BLaER1 (cell line): ENCODE data around the gene IMP4.

ENCODE experiments used
- H3K27ac ChIP-seq: shearing (Covaris generic); formaldehyde crosslinking; 2 replicates; pipeline ENCODE4 v1.8.1; 2022
- H3K27me3 ChIP-seq: shearing (Covaris generic); formaldehyde crosslinking; 2 replicates; pipeline ENCODE4 v1.8.1; 2022
- H3K36me3 ChIP-seq: shearing (Covaris generic); formaldehyde crosslinking; 2 replicates; pipeline ENCODE4 v1.8.1; 2022
- H3K4me1 ChIP-seq: shearing (Covaris generic); formaldehyde crosslinking; 2 replicates; pipeline ENCODE4 v1.8.1; 2022
- H3K4me2 ChIP-seq: shearing (Covaris generic); formaldehyde crosslinking; 2 replicates; pipeline ENCODE4 v1.8.1; 2022
- H3K4me3 ChIP-seq: shearing (Covaris generic); formaldehyde crosslinking; 2 replicates; pipeline ENCODE4 v1.8.1; 2022
- H3K9ac ChIP-seq: shearing (Covaris generic); formaldehyde crosslinking; 2 replicates; pipeline ENCODE4 v1.8.1; 2022
- H3K9me3 ChIP-seq: shearing (Covaris generic); formaldehyde crosslinking; 2 replicates; pipeline ENCODE4 v1.8.1; 2022
- H4K20me1 ChIP-seq: shearing (Covaris generic); formaldehyde crosslinking; 2 replicates; pipeline ENCODE4 v1.8.1; 2022
- Cebpa-rat ChIP-seq: shearing (Covaris generic); IDR thresholded peaks from 2 replicates; pipeline ENCODE4 v1.8.1; 2022

IMP4 gene

GRCh38 chr2:130342533-130343275 is at the start of gene IMP4:
Gene IMP4, plus strand, starts transcription at chr2:130342897. Its CDS starts 36 bp downstream, at chr2:130342933.
- peaks cover 67% of the 10 kb centered on the region for H3K36me3 ChIP-seq

GRCh38 chr2:130300258-130300969 is 42.3 kb upstream of the IMP4 start:
- no peak for TF ChIP-seq Cebpa-rat
- Histone ChIP-seq H4K20me1 (no peaks in the 10 kb centered on the region), H3K4me3 (no peak overlapping the region), H3K36me3 (no peaks in the 10 kb centered on the region), H3K27ac (no peak overlapping the region), H3K9me3 (no peaks in the 10 kb centered on the region), H3K4me1 (peaks cover 7% of the 10 kb centered on the region; the same call in 1 of the 2 replicates), H3K27me3 (no peaks in the 10 kb centered on the region), H3K4me2 (no peak overlapping the region), H3K9ac (no peak overlapping the region)

More at GRCh38 chr2:130342533-130343275, at the start of gene IMP4:
- peaks cover 27% of the 10 kb centered on the region for H3K4me1 ChIP-seq
- H3K9ac ChIP-seq: peak within 1 kb of the TSS; percentile 90
- H3K27me3 ChIP-seq: no peaks in the 10 kb centered on the region
- peaks cover 47% of the 10 kb centered on the region for H4K20me1 ChIP-seq
- H3K9me3 ChIP-seq: no peaks in the 10 kb centered on the region
- H3K4me2 ChIP-seq: peak within 1 kb of the TSS; percentile 93
- H3K27ac ChIP-seq: peak within 1 kb of the TSS; percentile 87
- no peak for TF ChIP-seq Cebpa-rat
- peak within 1 kb of the TSS; percentile 85 for H3K4me3 ChIP-seq

- H3K4me1 ChIP-seq: peaks cover 7% of the 10 kb centered on the region; the same call in 1 of the 2 replicates
- no peak overlapping the region for H3K9ac ChIP-seq
- H3K27ac ChIP-seq: no peak overlapping the region
- no peak overlapping the region for H3K4me3 ChIP-seq
- TF ChIP-seq Cebpa-rat: no peak
- no peaks in the 10 kb centered on the region for H3K36me3 ChIP-seq
- no peaks in the 10 kb centered on the region for H3K9me3 ChIP-seq
- H4K20me1 ChIP-seq: no peaks in the 10 kb centered on the region
- H3K27me3 ChIP-seq: no peaks in the 10 kb centered on the region
- H3K4me2 ChIP-seq: no peak overlapping the region
Measured at GRCh38 chr2:130300970-130301348, 41.7 kb upstream of the IMP4 start.

- TF ChIP-seq Cebpa-rat: no peak
- H3K27ac ChIP-seq: no peak overlapping the region
- H3K4me2 ChIP-seq: no peak overlapping the region
- H3K27me3 ChIP-seq: no peaks in the 10 kb centered on the region
- no peak overlapping the region for H3K9ac ChIP-seq
- H3K9me3 ChIP-seq: no peaks in the 10 kb centered on the region
- no peaks in the 10 kb centered on the region for H3K36me3 ChIP-seq
- peaks cover 7% of the 10 kb centered on the region; the same call in 1 of the 2 replicates for H3K4me1 ChIP-seq
- no peak overlapping the region for H3K4me3 ChIP-seq
- no peaks in the 10 kb centered on the region for H4K20me1 ChIP-seq
Measured at GRCh38 chr2:130302164-130302886, 40.4 kb upstream of the IMP4 start.

- no peak overlapping the region for H3K4me3 ChIP-seq
- H3K4me2 ChIP-seq: no peak overlapping the region
- no peak overlapping the region for H3K9ac ChIP-seq
- no peaks in the 10 kb centered on the region for H3K36me3 ChIP-seq
- H3K27me3 ChIP-seq: no peaks in the 10 kb centered on the region
- H4K20me1 ChIP-seq: no peaks in the 10 kb centered on the region
- no peaks in the 10 kb centered on the region for H3K9me3 ChIP-seq
- H3K4me1 ChIP-seq: peaks cover 7% of the 10 kb centered on the region; the same call in 1 of the 2 replicates
- no peak overlapping the region for H3K27ac ChIP-seq
- no peak for TF ChIP-seq Cebpa-rat
Measured at GRCh38 chr2:130303169-130303568, 39.5 kb upstream of the IMP4 start.

- Histone ChIP-seq H3K4me3 (no peak overlapping the region), H4K20me1 (no peaks in the 10 kb centered on the region), H3K4me2 (no peak overlapping the region), H3K27ac (no peak overlapping the region), H3K9ac (no peak overlapping the region), H3K27me3 (no peaks in the 10 kb centered on the region), H3K36me3 (no peaks in the 10 kb centered on the region), H3K9me3 (no peaks in the 10 kb centered on the region), H3K4me1 (peaks cover 7% of the 10 kb centered on the region; the same call in 1 of the 2 replicates)
- no peak for TF ChIP-seq Cebpa-rat
Measured at GRCh38 chr2:130304726-130305125, 38.0 kb upstream of the IMP4 start.

- no peaks in the 10 kb centered on the region for H4K20me1 ChIP-seq
- H3K4me2 ChIP-seq: no peak overlapping the region
- no peak for TF ChIP-seq Cebpa-rat
Measured at GRCh38 chr2:130307850-130308249, 34.8 kb upstream of the IMP4 start.

GRCh38 chr2:130310881-130311280 is 31.8 kb upstream of the IMP4 start:
- H3K4me1 ChIP-seq: no peaks in the 10 kb centered on the region
- no peak overlapping the region for H3K27ac ChIP-seq
- H3K9me3 ChIP-seq: no peaks in the 10 kb centered on the region
- no peak overlapping the region for H3K4me2 ChIP-seq
- no peaks in the 10 kb centered on the region for H3K36me3 ChIP-seq
- no peak for TF ChIP-seq Cebpa-rat
- no peak overlapping the region for H3K9ac ChIP-seq
- no peaks in the 10 kb centered on the region for H4K20me1 ChIP-seq
- H3K27me3 ChIP-seq: no peaks in the 10 kb centered on the region
- H3K4me3 ChIP-seq: no peak overlapping the region

More at GRCh38 chr2:130307850-130308249, 34.8 kb upstream of the IMP4 start:
- no peak overlapping the region for H3K4me3 ChIP-seq
- peaks cover 4% of the 10 kb centered on the region; the same call in 1 of the 2 replicates for H3K4me1 ChIP-seq
- H3K36me3 ChIP-seq: no peaks in the 10 kb centered on the region
- no peak overlapping the region for H3K9ac ChIP-seq
- H3K9me3 ChIP-seq: no peaks in the 10 kb centered on the region
- no peaks in the 10 kb centered on the region for H3K27me3 ChIP-seq
- no peak overlapping the region for H3K27ac ChIP-seq

- no peak for TF ChIP-seq Cebpa-rat
- Histone ChIP-seq H3K4me3 (no peak overlapping the region), H3K9me3 (no peaks in the 10 kb centered on the region), H3K4me1 (no peaks in the 10 kb centered on the region), H3K4me2 (no peak overlapping the region), H3K9ac (no peak overlapping the region), H4K20me1 (no peaks in the 10 kb centered on the region), H3K27me3 (no peaks in the 10 kb centered on the region), H3K27ac (no peak overlapping the region), H3K36me3 (no peaks in the 10 kb centered on the region)
Measured at GRCh38 chr2:130313812-130314334, 28.8 kb upstream of the IMP4 start.
